Esophagus (tissue), 2 donors: ENCODE measurements around the gene VIPR1. TPM values are rescaled to one million over a fixed set of nuclear protein-coding genes. Genes with fewer than 3 reads are reported as not detected.

ENCODE experiments used
- H3K27ac ChIP-seq, 2 donors: one replicate each; pipeline ENCODE4 v1.5.1; 2013; ENCODE audit warnings: low read depth in 2 of 2, mild to moderate bottlenecking in 2 of 2, inconsistent platforms in 1 of 2, low read length in 1 of 2, moderate library complexity in 1 of 2
- H3K27me3 ChIP-seq, 2 donors: one replicate each; pipeline ENCODE4 v1.6.1; 2013; ENCODE audit warnings: low read length in 2 of 2, control low read depth in 1 of 2, mild to moderate bottlenecking in 1 of 2; ENCODE audit not compliant: insufficient read depth in 2 of 2, control insufficient read depth in 1 of 2
- H3K36me3 ChIP-seq, 2 donors: one replicate each; pipeline ENCODE4 v1.6.1; 2013; ENCODE audit warnings: low read length in 1 of 2; ENCODE audit not compliant: control insufficient read depth in 2 of 2, insufficient read depth in 2 of 2
- H3K4me1 ChIP-seq, 2 donors: one replicate each; pipeline ENCODE4 v1.6.1; 2013; ENCODE audit warnings: low read length in 1 of 2; ENCODE audit not compliant: control insufficient read depth in 2 of 2, insufficient read depth in 2 of 2
- H3K4me3 ChIP-seq, 2 donors: one replicate each; pipeline ENCODE4 v1.5.1; 2013; ENCODE audit warnings: low read length in 2 of 2, mild to moderate bottlenecking in 2 of 2, low read depth in 1 of 2, moderate library complexity in 1 of 2
- H3K9me3 ChIP-seq, 2 donors: one replicate each; pipeline ENCODE4 v1.6.1; 2013; ENCODE audit warnings: mild to moderate bottlenecking in 2 of 2, low read depth in 1 of 2, low read length in 1 of 2, moderate library complexity in 1 of 2; ENCODE audit not compliant: control insufficient read depth in 2 of 2, insufficient read depth in 1 of 2
- WGBS, 2 donors: extraction: QIAGEN DNeasy Blood & Tissue Kit; methylation state at CpG; one replicate each; pipeline ENCODE4 v1.1.7; 2013; 5-methylcytosine and 5-hydroxymethylcytosine counted together
- polyA plus RNA-seq, 2 donors: library from polyadenylated mRNA; stranded (reverse); fragments of 200-250 nt; gene quantifications; one replicate each; pipeline ENCODE4 v1.2.3, GENCODE V29; 2013
- donor health status: healthy with polysubstance abuse.
- donor health status: Bipolar disorder and iron deficiency.

VIPR1 gene
- polyA plus RNA-seq, result 1 to 10 TPM; 3.6 to 7.0 TPM

- peaks cover 2 to 13% of the 10 kb centered on the region in 2 donors for H3K4me1 ChIP-seq
- H3K27me3 ChIP-seq, result no peaks in the 10 kb centered on the region
- no peaks in the 10 kb centered on the region for H3K9me3 ChIP-seq
- peak within 1 kb of the TSS; percentile 48 to 57 for H3K4me3 ChIP-seq
- WGBS, 2 donors, result 7% methylated on average over 62 to 69 of the region's 69 CpGs
- peak within 1 kb of the TSS in 1 of 2 donors; percentile 14 for H3K27ac ChIP-seq
- no peaks in the 10 kb centered on the region for H3K36me3 ChIP-seq
Observed at GRCh38 chr3:42502429-42503250, at the start of gene VIPR1. Gene VIPR1 (plus strand): TSS chr3:42502643. CDS start chr3:42502736, 93 bp downstream.

- no peak overlapping the region for H3K4me3 ChIP-seq
- no peaks in the 10 kb centered on the region for H3K9me3 ChIP-seq
- H3K4me1 ChIP-seq, result peaks cover 0 to 3% of the 10 kb centered on the region in 2 donors
- H3K27ac ChIP-seq, result no peak overlapping the region
- no peaks in the 10 kb centered on the region for H3K36me3 ChIP-seq
- H3K27me3 ChIP-seq, result peaks cover 0 to 3% of the 10 kb centered on the region in 2 donors
Observed at GRCh38 chr3:42456211-42456610, 46.2 kb upstream of the VIPR1 start.

GRCh38 chr3:42459151-42459550 is 43.3 kb upstream of the VIPR1 start:
- no peaks in the 10 kb centered on the region for H3K4me1 ChIP-seq
- peaks cover 0 to 3% of the 10 kb centered on the region in 2 donors for H3K27me3 ChIP-seq
- H3K36me3 ChIP-seq, result no peaks in the 10 kb centered on the region
- no peak overlapping the region for H3K4me3 ChIP-seq
- H3K27ac ChIP-seq, result no peak overlapping the region
- H3K9me3 ChIP-seq, result no peaks in the 10 kb centered on the region

- peaks cover 0 to 3% of the 10 kb centered on the region in 2 donors for H3K27me3 ChIP-seq
- no peaks in the 10 kb centered on the region for H3K4me1 ChIP-seq
- no peaks in the 10 kb centered on the region for H3K36me3 ChIP-seq
- WGBS, 2 donors, result 54 to 55% methylated on average over 2 of the region's 2 CpGs
- H3K9me3 ChIP-seq, result no peaks in the 10 kb centered on the region
- H3K27ac ChIP-seq, result no peak overlapping the region
- H3K4me3 ChIP-seq, result no peak overlapping the region
Observed at GRCh38 chr3:42461762-42462161, 40.7 kb upstream of the VIPR1 start.

- Histone ChIP-seq H3K36me3 (no peaks in the 10 kb centered on the region), H3K9me3 (no peaks in the 10 kb centered on the region), H3K27me3 (peaks cover 0 to 3% of the 10 kb centered on the region in 2 donors), H3K4me1 (no peaks in the 10 kb centered on the region), H3K4me3 (no peak overlapping the region), H3K27ac (no peak overlapping the region)
- WGBS, 2 donors, result 83 to 91% methylated on average over 1 of the region's 1 CpG
Observed at GRCh38 chr3:42463093-42463492, 39.4 kb upstream of the VIPR1 start.

- no peak overlapping the region for H3K27ac ChIP-seq
- no peak overlapping the region for H3K4me3 ChIP-seq
- H3K4me1 ChIP-seq, result peaks cover 0 to 3% of the 10 kb centered on the region in 2 donors
- H3K9me3 ChIP-seq, result no peaks in the 10 kb centered on the region
- no peaks in the 10 kb centered on the region for H3K36me3 ChIP-seq
- no peaks in the 10 kb centered on the region for H3K27me3 ChIP-seq
- WGBS, 2 donors, result 76 to 85% methylated on average over 3 of the region's 3 CpGs
Observed at GRCh38 chr3:42468111-42468510, 34.3 kb upstream of the VIPR1 start.

- Histone ChIP-seq H3K27me3 (no peaks in the 10 kb centered on the region), H3K4me3 (no peak overlapping the region), H3K36me3 (no peaks in the 10 kb centered on the region), H3K9me3 (no peaks in the 10 kb centered on the region), H3K4me1 (peaks cover 3 to 16% of the 10 kb centered on the region in 2 donors), H3K27ac (no peak overlapping the region)
- 65 to 84% methylated on average over 2 of the region's 2 CpGs for WGBS, 2 donors
Observed at GRCh38 chr3:42472555-42472954, 29.9 kb upstream of the VIPR1 start.

GRCh38 chr3:42473083-42473932 is 29.1 kb upstream of the VIPR1 start:
- 29 to 36% methylated on average over 10 of the region's 10 CpGs for WGBS, 2 donors
- Histone ChIP-seq H3K27ac (no peak overlapping the region), H3K27me3 (no peaks in the 10 kb centered on the region), H3K36me3 (no peaks in the 10 kb centered on the region), H3K4me3 (no peak overlapping the region), H3K4me1 (peaks cover 3 to 16% of the 10 kb centered on the region in 2 donors), H3K9me3 (no peaks in the 10 kb centered on the region)

GRCh38 chr3:42476225-42477125 is 26.0 kb upstream of the VIPR1 start:
- peaks cover 0 to 6% of the 10 kb centered on the region in 2 donors for H3K9me3 ChIP-seq
- H3K27me3 ChIP-seq, result no peaks in the 10 kb centered on the region
- H3K4me1 ChIP-seq, result peaks cover 3 to 16% of the 10 kb centered on the region in 2 donors
- 39 to 42% methylated on average over 8 of the region's 8 CpGs for WGBS, 2 donors
- no peak overlapping the region for H3K4me3 ChIP-seq
- H3K36me3 ChIP-seq, result no peaks in the 10 kb centered on the region
- peak overlapping the region; percentile 50 to 82 for H3K27ac ChIP-seq
